KOPT-K1 (cell line): Measurements from ENCODE around the gene PYGO1.
"Not testable (repeated sequence)": the region's sequence is repeated elsewhere in the genome, so short reads cannot be mapped to it uniquely, and the experiment has no call there.

Experiments used
- H3K27ac ChIP-seq: fragments of 200-600 bp; sonication (generic); 2 replicates; pipeline ENCODE4 v1.5.1; 2016; ENCODE audit warnings: antibody characterized with exemption, mild to moderate bottlenecking, low read depth, low read length; ENCODE audit not compliant: poor library complexity, severe bottlenecking
- H3K36me3 ChIP-seq: fragments of 200-600 bp; sonication (generic); 2 replicates; pipeline ENCODE4 v1.5.1; 2017; ENCODE audit warnings: antibody characterized with exemption, mild to moderate bottlenecking, low read length, moderate library complexity; ENCODE audit not compliant: insufficient read depth
- H3K9me3 ChIP-seq: fragments of 200-600 bp; sonication (generic); 2 replicates; pipeline ENCODE4 v1.5.1; 2017; ENCODE audit warnings: antibody characterized with exemption, low read length, mild to moderate bottlenecking; ENCODE audit not compliant: insufficient read depth, poor library complexity, severe bottlenecking

Gene PYGO1

DNA sequence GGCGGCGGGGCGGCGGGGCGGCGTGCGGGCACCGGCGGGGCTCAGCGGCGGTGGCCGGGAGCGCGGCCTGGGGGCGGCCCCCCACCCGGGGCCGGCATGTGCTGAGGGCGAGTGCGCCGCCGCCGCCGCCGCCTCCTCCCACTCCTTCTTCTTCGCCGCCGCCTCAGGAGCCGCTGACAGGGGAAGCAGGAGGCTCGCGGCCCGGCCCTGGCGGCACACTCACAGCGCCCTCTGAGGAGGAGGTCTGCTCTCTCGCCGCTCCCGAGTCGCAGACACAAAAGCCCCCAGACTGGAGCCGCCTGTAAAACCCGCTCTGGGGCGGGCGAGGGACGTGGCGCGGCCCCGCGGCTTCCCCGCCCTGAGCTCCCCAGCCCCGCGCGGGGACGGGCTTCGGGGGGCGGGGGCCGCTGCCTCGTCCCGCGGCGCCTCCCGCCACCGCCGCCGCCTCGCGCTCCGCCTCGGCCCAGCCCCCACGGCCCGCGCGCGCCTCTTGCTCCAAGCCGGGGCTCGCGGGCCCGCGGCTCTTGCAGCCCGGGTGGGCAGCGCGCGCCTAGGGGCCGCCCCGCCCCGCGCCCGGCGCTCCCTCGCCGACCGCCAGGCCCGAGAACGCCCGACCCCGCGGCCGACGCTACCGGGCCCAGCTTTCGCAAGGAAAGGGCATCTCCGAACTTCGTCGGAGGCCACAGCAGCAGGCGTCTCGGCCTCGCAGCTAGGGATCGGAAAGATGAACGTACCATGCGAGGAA, at the start of gene PYGO1:
Gene PYGO1 (minus strand): TSS at position 276 of the 745 bp plus-strand sequence. CDS start 462 bp downstream, outside the sequence.
- Histone ChIP-seq H3K27ac (no peak within 1 kb of the TSS), H3K9me3 (peaks cover 4% of the 10 kb centered on the region), H3K36me3 (no peaks in the 10 kb centered on the region)

GRCh38 chr15:55637086-55637485, 48.9 kb upstream of the PYGO1 start:
- Histone ChIP-seq H3K36me3 (no peaks in the 10 kb centered on the region), H3K9me3 (no peaks in the 10 kb centered on the region), H3K27ac (no peak overlapping the region)

DNA sequence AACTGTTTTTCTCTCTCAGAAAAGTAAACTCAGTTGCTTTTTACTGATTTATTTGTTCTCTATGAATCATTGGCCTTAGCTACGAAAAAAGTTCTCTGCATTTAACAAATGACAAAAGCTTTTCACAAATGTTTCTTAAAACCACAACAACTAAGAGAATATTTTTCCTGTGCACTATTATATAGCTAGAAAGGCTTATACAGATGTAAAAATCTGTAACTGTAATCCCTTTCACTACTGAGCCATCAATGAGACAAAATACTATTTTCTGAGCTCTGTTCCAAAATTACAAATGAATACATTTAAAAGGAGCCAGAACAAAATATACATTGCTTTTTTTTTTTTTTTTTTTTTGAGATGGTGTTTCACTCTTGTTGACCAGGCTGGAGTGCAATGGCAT, 45.6 kb upstream of the PYGO1 start:
- Histone ChIP-seq H3K9me3 (no peaks in the 10 kb centered on the region), H3K27ac (no peak overlapping the region), H3K36me3 (no peaks in the 10 kb centered on the region)

GRCh38 chr15:55632434-55632833, 44.3 kb upstream of the PYGO1 start:
- no peaks in the 10 kb centered on the region for H3K9me3 ChIP-seq
- no peaks in the 10 kb centered on the region for H3K36me3 ChIP-seq
- no peak overlapping the region for H3K27ac ChIP-seq

- Histone ChIP-seq H3K27ac (no peak overlapping the region), H3K9me3 (no peaks in the 10 kb centered on the region), H3K36me3 (no peaks in the 10 kb centered on the region)
These were observed 42.7 kb upstream of the PYGO1 start for GRCh38 chr15:55630858-55631257.

GRCh38 chr15:55628369-55628730, 40.2 kb upstream of the PYGO1 start:
- H3K36me3 ChIP-seq, result no peaks in the 10 kb centered on the region
- H3K9me3 ChIP-seq, result no peaks in the 10 kb centered on the region
- H3K27ac ChIP-seq, result no peak overlapping the region

DNA sequence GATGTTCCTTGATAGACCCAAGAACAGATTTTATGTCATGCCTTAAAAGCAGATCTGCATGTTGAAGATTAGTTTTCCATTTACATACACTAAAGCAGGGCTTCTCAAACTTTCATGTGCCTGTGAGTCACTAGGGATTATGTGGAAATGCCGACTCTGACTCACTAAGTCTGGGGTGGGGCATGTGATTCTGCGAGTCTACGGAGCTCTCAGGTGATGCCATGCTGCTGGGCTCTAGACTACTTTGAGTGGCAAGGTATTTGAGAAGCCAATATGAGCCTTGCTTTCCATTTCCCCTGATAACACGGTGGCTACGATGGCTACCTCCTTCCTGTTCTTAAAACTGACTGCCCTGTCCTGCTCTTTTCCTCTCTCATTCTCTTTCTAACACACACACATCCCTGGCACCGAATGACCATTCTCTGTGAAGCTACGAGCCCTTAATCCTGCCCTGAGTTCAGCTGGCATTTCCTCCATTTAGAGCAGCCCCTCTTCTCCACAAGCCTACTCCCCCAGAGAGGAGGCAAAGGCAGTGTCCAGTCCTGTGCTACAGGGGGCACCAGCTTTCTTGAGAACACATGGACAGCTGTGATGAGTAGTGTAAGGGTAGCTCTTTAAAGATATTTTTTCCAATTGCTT, 39.7 kb upstream of the PYGO1 start:
- H3K9me3 ChIP-seq, result no peaks in the 10 kb centered on the region
- H3K36me3 ChIP-seq, result no peaks in the 10 kb centered on the region
- H3K27ac ChIP-seq, result no peak overlapping the region

DNA sequence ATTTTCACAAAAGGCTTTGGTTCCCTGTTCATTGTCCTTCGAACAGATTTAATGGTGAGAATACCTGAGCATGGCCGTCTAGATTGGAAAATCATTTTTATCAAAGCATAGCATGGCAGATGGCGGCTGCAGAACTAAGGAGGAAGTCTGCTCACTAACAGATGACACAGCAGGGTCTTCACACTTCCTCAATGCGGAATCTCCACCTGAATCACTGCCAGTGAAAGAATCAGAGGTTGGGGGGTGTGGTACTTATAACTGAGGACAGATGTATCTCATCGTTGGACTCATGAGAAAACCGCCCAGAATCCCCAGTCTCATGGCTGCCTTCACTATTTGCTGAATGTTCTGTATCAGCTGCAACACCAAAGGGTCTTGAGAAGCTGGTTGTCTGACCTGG, 31.6 kb upstream of the PYGO1 start:
- Histone ChIP-seq H3K9me3 (no peaks in the 10 kb centered on the region), H3K36me3 (no peaks in the 10 kb centered on the region), H3K27ac (no peak overlapping the region)

GRCh38 chr15:55618387-55618786, 30.2 kb upstream of the PYGO1 start:
- no peak overlapping the region for H3K27ac ChIP-seq
- H3K36me3 ChIP-seq, result no peaks in the 10 kb centered on the region
- H3K9me3 ChIP-seq, result no peaks in the 10 kb centered on the region

DNA sequence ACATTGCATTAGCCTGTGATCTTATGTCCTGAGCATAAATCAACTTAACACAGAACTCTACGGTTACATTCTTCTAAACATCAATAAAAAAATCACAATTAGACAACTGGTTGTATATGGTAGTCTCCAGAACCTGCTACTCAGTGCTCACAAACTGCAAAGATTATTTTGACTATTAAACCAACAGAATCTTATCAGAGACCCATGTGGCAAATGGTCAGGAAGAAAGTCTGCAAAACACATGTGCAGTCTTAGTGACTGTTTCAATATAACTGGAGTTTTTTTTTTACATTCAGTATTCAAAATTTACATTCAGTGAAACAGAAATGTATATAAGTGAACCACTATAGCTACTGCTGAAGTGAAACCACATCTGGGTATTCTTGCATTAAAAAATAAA, 27.3 kb upstream of the PYGO1 start:
- no peaks in the 10 kb centered on the region for H3K36me3 ChIP-seq
- no peak overlapping the region for H3K27ac ChIP-seq
- no peaks in the 10 kb centered on the region for H3K9me3 ChIP-seq

DNA sequence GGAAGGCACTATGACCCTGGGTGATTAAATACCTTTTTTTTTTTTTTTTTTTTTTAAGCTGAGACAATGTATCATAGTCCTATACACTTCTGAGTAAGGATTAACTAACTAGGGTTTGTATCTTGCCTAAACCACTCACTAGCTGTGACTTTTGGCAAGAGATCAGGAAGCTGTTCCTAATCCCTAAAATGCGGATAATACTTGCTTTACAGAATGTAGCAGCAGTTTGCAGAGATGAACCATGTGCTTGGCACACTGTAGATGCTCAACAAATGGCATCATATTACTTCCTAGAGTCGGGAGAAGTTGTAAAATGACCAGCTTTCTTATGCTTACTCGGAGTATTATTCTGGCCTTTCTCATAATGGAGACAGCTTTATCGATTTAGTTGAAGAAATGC, 25.6 kb upstream of the PYGO1 start:
- no peaks in the 10 kb centered on the region for H3K9me3 ChIP-seq
- no peaks in the 10 kb centered on the region for H3K36me3 ChIP-seq

GRCh38 chr15:55606214-55606613, 18.1 kb upstream of the PYGO1 start:
- Histone ChIP-seq H3K27ac (no peak overlapping the region), H3K36me3 (no peaks in the 10 kb centered on the region), H3K9me3 (no peaks in the 10 kb centered on the region)

More for the DNA sequence above, 25.6 kb upstream of the PYGO1 start:
- H3K27ac ChIP-seq, result no peak overlapping the region

DNA sequence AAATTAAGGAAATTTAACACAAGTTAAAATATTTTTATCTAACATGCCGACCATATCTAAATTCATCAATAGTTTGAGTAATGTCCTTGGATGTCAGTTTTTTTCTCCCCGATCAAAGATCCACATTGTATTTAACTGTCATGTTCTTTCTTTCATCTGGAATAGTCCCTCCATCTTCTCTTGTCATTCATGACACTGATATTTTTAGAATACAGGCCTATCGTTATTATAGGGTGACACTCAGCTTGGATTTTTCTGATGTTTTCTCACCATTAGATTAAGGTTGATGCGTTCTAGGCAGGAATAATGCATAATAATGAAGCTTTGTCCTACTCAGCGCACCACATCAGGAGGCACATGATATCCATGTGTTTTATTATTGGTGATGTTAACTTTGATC, 13.2 kb upstream of the PYGO1 start:
- Histone ChIP-seq H3K36me3 (no peaks in the 10 kb centered on the region), H3K9me3 (no peaks in the 10 kb centered on the region), H3K27ac (no peak overlapping the region)

DNA sequence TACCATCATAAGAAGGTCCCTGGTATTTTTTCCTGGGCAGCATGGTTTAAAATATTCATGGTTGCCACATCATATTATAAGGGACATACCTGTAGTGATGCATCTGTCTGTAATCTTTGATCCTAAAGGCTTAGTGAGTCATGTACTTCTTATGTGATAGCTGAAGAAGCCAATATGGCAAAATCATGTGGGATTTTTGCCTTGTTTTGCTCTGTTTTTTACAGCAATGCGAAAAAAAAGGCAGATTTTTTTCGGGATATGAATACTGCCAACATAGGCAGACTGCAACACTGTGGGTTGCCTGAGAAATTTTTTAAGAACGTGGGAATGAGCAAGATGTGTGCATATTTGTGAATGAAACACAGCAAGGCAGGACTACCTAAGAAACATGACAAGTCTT, 11.3 kb upstream of the PYGO1 start:
- Histone ChIP-seq H3K36me3 (no peaks in the 10 kb centered on the region), H3K27ac (no peak overlapping the region), H3K9me3 (no peaks in the 10 kb centered on the region)

DNA sequence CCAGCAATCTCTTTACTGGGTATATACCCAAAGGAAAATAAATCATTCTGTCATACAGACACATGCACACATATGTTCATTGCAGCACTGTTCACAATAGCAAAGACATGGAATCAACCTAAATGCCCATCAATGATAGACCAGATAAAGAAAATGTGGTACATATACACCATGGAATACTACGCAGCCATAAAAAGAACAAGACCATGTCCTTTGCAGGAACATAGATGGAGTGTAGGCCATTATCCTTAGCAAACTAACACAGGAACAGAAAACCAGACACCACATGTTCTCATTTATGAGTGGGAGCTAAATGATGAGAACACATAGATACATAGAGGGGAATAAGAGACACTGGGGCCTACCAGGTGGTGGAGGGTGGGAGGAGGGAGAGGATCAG, 4.9 kb upstream of the PYGO1 start:
- H3K36me3 ChIP-seq, H3K27ac ChIP-seq, H3K9me3 ChIP-seq: not testable (repeated sequence)

GRCh38 chr15:55590788-55591187, 2.6 kb upstream of the PYGO1 start:
- H3K36me3 ChIP-seq, result no peaks in the 10 kb centered on the region
- H3K9me3 ChIP-seq, result peaks cover 4% of the 10 kb centered on the region
- H3K27ac ChIP-seq, result no peak overlapping the region
